GM18867 (cell line): ENCODE measurements around the gene GPATCH3.

ENCODE experiments used
- ATAC-seq: cut with Tn5 transposase; IDR thresholded peaks from one replicate; pipeline ENCODE4 v1.9.1; 2021; ENCODE audit warnings: mild to moderate bottlenecking, moderate library complexity; ENCODE audit not compliant: unreplicated experiment

The GPATCH3 gene

GRCh38 chr1:26864610-26865480, 35.4 kb downstream of the GPATCH3 start:
- ATAC-seq, result peak; percentile 91

GRCh38 chr1:26863685-26864077, 36.6 kb downstream of the GPATCH3 start:
- ATAC-seq, result no peak

- no peak for ATAC-seq
These were observed 37.2 kb downstream of the GPATCH3 start, which contains the start of gene SFN for GRCh38 chr1:26862781-26863684. TSS of gene SFN (plus strand) at chr1:26863149. CDS start at chr1:26863213, 64 bp downstream.

- ATAC-seq, result no peak
These were observed 38.3 kb downstream of the GPATCH3 start for GRCh38 chr1:26861889-26862378.

GRCh38 chr1:26861286-26861701, 39.0 kb downstream of the GPATCH3 start:
- ATAC-seq, result no peak

- ATAC-seq, result no peak
These were observed 41.2 kb downstream of the GPATCH3 start for GRCh38 chr1:26858891-26859640.

GRCh38 chr1:26858160-26858559, 42.1 kb downstream of the GPATCH3 start:
- no peak for ATAC-seq

GRCh38 chr1:26857473-26858060, 42.7 kb downstream of the GPATCH3 start:
- ATAC-seq, result no peak

GRCh38 chr1:26856604-26857469, 43.4 kb downstream of the GPATCH3 start:
- ATAC-seq, result no peak

- ATAC-seq, result no peak
These were observed 44.1 kb downstream of the GPATCH3 start for GRCh38 chr1:26856181-26856580.

- no peak for ATAC-seq
These were observed 44.6 kb downstream of the GPATCH3 start for GRCh38 chr1:26855636-26856035.

GRCh38 chr1:26854906-26855305, 45.4 kb downstream of the GPATCH3 start:
- no peak for ATAC-seq

GRCh38 chr1:26853600-26853999, 46.7 kb downstream of the GPATCH3 start:
- no peak for ATAC-seq

GRCh38 chr1:26853156-26853555, 47.1 kb downstream of the GPATCH3 start:
- no peak for ATAC-seq

GRCh38 chr1:26852701-26853100, 47.6 kb downstream of the GPATCH3 start:
- ATAC-seq, result no peak

- no peak for ATAC-seq
These were observed 49.1 kb downstream of the GPATCH3 start for GRCh38 chr1:26851106-26851684.

GRCh38 chr1:26848941-26849774, 51.1 kb downstream of the GPATCH3 start:
- no peak for ATAC-seq

GRCh38 chr1:26848499-26848898, 51.8 kb downstream of the GPATCH3 start:
- no peak for ATAC-seq
